Mononuclear cell (primary cell): ENCODE data around the gene NAA50. TPM values are rescaled to one million over a fixed set of nuclear protein-coding genes. Genes with fewer than 3 reads are reported as not detected.

Experiments used
- H3K27me3 ChIP-seq: 2 replicates; pipeline ENCODE4 v1.6.0; 2011; ENCODE audit warnings: low read length, control low read depth; ENCODE audit not compliant: insufficient read depth
- H3K4me1 ChIP-seq: 2 replicates; pipeline ENCODE4 v1.5.1; 2011; ENCODE audit warnings: mild to moderate bottlenecking, low read length, control low read depth; ENCODE audit not compliant: insufficient read depth
- H3K4me3 ChIP-seq: 2 replicates; pipeline ENCODE4 v1.5.1; 2011; ENCODE audit warnings: mild to moderate bottlenecking, low read length, moderate library complexity
- H3K9me3 ChIP-seq: 2 replicates; pipeline ENCODE4 v1.5.1; 2011; ENCODE audit warnings: low read depth, mild to moderate bottlenecking, control low read depth, low read length
- total RNA-seq: library from RNA; depleted of rRNA; stranded (reverse); fragments of >200 nt; gene quantifications from one replicate; pipeline ENCODE4 v1.2.3, GENCODE V29; 2012

NAA50 gene
- total RNA-seq, 1 donor: 115 TPM

- Histone ChIP-seq H3K27me3 (no peaks in the 10 kb centered on the region), H3K4me1 (peaks cover 16% of the 10 kb centered on the region), H3K9me3 (peaks cover 11% of the 10 kb centered on the region), H3K4me3 (no peak overlapping the region)
Measured at GRCh38 chr3:113684271-113684819, 61.7 kb downstream of the NAA50 start.

- no peak overlapping the region for H3K4me3 ChIP-seq
- H3K4me1 ChIP-seq: peaks cover 5% of the 10 kb centered on the region
- no peaks in the 10 kb centered on the region for H3K27me3 ChIP-seq
- no peaks in the 10 kb centered on the region for H3K9me3 ChIP-seq
Measured at GRCh38 chr3:113678773-113679172, 67.3 kb downstream of the NAA50 start.

GRCh38 chr3:113677737-113678136 is 68.3 kb downstream of the NAA50 start:
- no peak overlapping the region for H3K4me3 ChIP-seq

DNA sequence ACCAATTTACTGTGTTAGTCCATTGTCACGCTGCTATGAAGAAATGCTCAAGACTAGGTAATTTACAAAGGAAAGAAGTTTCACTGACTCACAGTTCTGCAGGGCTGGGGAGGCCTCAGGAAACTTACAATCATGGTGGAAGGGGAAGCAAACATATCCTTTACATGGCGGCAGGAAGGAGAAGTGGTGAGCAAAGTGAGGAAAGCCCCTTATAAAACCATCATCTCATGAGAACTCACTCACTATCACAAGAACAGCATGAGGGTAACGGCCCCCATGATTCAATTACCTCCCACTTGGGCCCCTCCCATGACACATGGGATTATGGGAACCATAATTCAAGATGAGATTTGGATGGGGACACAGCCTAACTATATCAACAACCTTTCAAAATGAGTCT is 69.8 kb downstream of the NAA50 start:
- Histone ChIP-seq H3K27me3 (no peaks in the 10 kb centered on the region), H3K4me1 (peaks cover 5% of the 10 kb centered on the region)

More at GRCh38 chr3:113677737-113678136, 68.3 kb downstream of the NAA50 start:
- peaks cover 5% of the 10 kb centered on the region for H3K4me1 ChIP-seq
- H3K9me3 ChIP-seq: no peaks in the 10 kb centered on the region
- no peaks in the 10 kb centered on the region for H3K27me3 ChIP-seq

GRCh38 chr3:113673593-113673992 is 72.5 kb downstream of the NAA50 start:
- Histone ChIP-seq H3K4me3 (no peak overlapping the region), H3K9me3 (no peaks in the 10 kb centered on the region), H3K4me1 (peaks cover 5% of the 10 kb centered on the region), H3K27me3 (no peaks in the 10 kb centered on the region)

More for the DNA sequence above, 69.8 kb downstream of the NAA50 start:
- no peaks in the 10 kb centered on the region for H3K9me3 ChIP-seq
- H3K4me3 ChIP-seq: no peak overlapping the region

DNA sequence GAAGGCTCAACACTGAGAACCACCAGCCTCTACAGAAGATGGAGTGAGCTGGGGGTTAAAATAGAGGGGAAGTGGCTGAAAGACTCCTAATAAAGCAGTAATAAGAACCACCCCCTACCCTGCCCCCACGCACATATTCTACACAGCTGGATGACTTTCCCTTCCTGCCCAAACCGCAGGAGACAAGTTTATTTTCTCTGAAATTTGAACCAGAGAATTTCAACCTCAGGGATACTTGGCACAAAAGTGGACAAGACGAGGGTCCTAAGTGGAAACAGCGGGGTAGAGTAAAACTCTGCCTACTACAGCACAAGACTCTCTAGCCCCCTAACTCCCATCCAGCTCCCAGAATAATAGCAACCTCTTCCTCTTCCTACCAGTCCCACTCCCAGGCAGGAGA is 78.0 kb downstream of the NAA50 start:
- H3K27me3 ChIP-seq: no peaks in the 10 kb centered on the region
- no peak overlapping the region for H3K4me3 ChIP-seq
- no peaks in the 10 kb centered on the region for H3K9me3 ChIP-seq
- peaks cover 23% of the 10 kb centered on the region for H3K4me1 ChIP-seq

Other genes starting within 250 kb of the NAA50 start
- gene SPICE1, start 231.1 kb downstream of the NAA50 start, total RNA-seq: 8.5 TPM
- gene SIDT1, start 213.7 kb downstream of the NAA50 start, total RNA-seq: 38.5 TPM
- gene USF3, start 49.6 kb downstream of the NAA50 start, total RNA-seq: 52.1 TPM
- gene ATP6V1A, start 786 bp upstream of the NAA50 start, total RNA-seq: 30.9 TPM
- gene GRAMD1C, start 92.5 kb upstream of the NAA50 start, total RNA-seq: 2.3 TPM
- 6.8 TPM for gene ZDHHC23, start 201.8 kb upstream of the NAA50 start, total RNA-seq